PC-3 (cell line): ENCODE data around the gene CCSER1. TPM values are rescaled to one million over a fixed set of nuclear protein-coding genes. Genes with fewer than 3 reads are reported as not detected.

Source experiments
- ATAC-seq: fragments of 200-7000 bp; cut with Tn5 transposase; 2 replicates; pipeline ENCODE4 v1.9.1; 2020; ENCODE audit warnings: mild to moderate bottlenecking, moderate library complexity
- BruUV-seq: library from RNA; stranded (reverse); fragments of 400-500 nt; replicated peaks from 2 replicates; lab custom pipeline; 2021; lab: Mats Ljungman, UMichigan
- CTCF ChIA-PET: fragments of 300-600 bp; sonication (Branson Sonifier 250); formaldehyde crosslinking; loops from one replicate; lab custom pipeline; 2022; ENCODE audit warnings: antibody characterized with exemption; lab: Charles Lee
- POLR2A ChIA-PET: fragments of 300-600 bp; sonication (Branson Sonifier 250); formaldehyde crosslinking; loops from one replicate; lab custom pipeline; 2022; ENCODE audit warnings: antibody characterized with exemption; ENCODE audit not compliant: unreplicated experiment; lab: Charles Lee
- DNase-seq: peaks from one replicate; pipeline ENCODE4 v3.0.0-alpha.2; 2015
- H2AFZ ChIP-seq: fragments of 300-600 bp; sonication (generic); 2 replicates; pipeline ENCODE4 v1.6.0; 2016; ENCODE audit warnings: antibody characterized with exemption, low read length
- H3F3A ChIP-seq: fragments of 300-600 bp; sonication (generic); one replicate; pipeline ENCODE4 v1.6.0; 2017; ENCODE audit warnings: antibody characterized with exemption, low read length, control low read depth, mild to moderate bottlenecking; ENCODE audit not compliant: unreplicated experiment
- H3K27ac ChIP-seq: fragments of 300-600 bp; sonication (generic); 2 replicates; pipeline ENCODE4 v1.5.1; 2016; ENCODE audit warnings: mild to moderate bottlenecking, low read length
- H3K27me3 ChIP-seq: fragments of 300-600 bp; sonication (generic); 2 replicates; pipeline ENCODE4 v1.6.1; 2016; ENCODE audit warnings: low read length, mixed read lengths
- H3K36me3 ChIP-seq: fragments of 300-600 bp; sonication (generic); 2 replicates; pipeline ENCODE4 v1.6.1; 2016; ENCODE audit warnings: low read depth, mixed run types, low read length, mixed read lengths
- H3K4me1 ChIP-seq: fragments of 300-600 bp; sonication (generic); 2 replicates; pipeline ENCODE4 v1.5.1; 2016; ENCODE audit warnings: low read length; ENCODE audit not compliant: insufficient read depth
- H3K4me2 ChIP-seq: fragments of 300-600 bp; sonication (generic); 2 replicates; pipeline ENCODE4 v1.6.0; 2016; ENCODE audit warnings: low read length
- H3K4me3 ChIP-seq: fragments of 300-600 bp; sonication (generic); 2 replicates; pipeline ENCODE4 v1.5.1; 2016; ENCODE audit warnings: mild to moderate bottlenecking, low read length, mixed read lengths
- H3K79me2 ChIP-seq: fragments of 300-600 bp; sonication (generic); 2 replicates; pipeline ENCODE4 v1.6.1; 2017; ENCODE audit warnings: low read length, mixed read lengths
- H3K9ac ChIP-seq: fragments of 300-600 bp; sonication (generic); 2 replicates; pipeline ENCODE4 v1.6.0; 2016; ENCODE audit warnings: mild to moderate bottlenecking, low read length
- H3K9me2 ChIP-seq: fragments of 300-600 bp; sonication (generic); replicated peaks from 2 replicates; pipeline ENCODE4 v1.6.1; 2016; ENCODE audit warnings: mixed run types, low read length, mixed read lengths
- H3K9me3 ChIP-seq: fragments of 300-600 bp; sonication (generic); 2 replicates; pipeline ENCODE4 v1.6.1; 2016; ENCODE audit warnings: low read length, mixed read lengths
- H4K20me1 ChIP-seq: fragments of 300-600 bp; sonication (generic); 2 replicates; pipeline ENCODE4 v1.6.1; 2016; ENCODE audit warnings: low read length, mixed read lengths
- EZH2 ChIP-seq: fragments of 300-600 bp; sonication (generic); IDR thresholded peaks from one replicate; pipeline ENCODE4 v1.6.1; 2017; ENCODE audit warnings: antibody characterized with exemption, mild to moderate bottlenecking, low read length; ENCODE audit not compliant: unreplicated experiment
- EZH2phosphoT487 ChIP-seq: fragments of 300-600 bp; sonication (generic); IDR thresholded peaks from 2 replicates; pipeline ENCODE4 v1.6.1; 2018; ENCODE audit warnings: mild to moderate bottlenecking, antibody characterized with exemption, low read length, borderline replicate concordance
- intact Hi-C: fragments of 100-400 bp; cut with micrococcal nuclease; formaldehyde crosslinking; loops from 2 replicates; pipeline ENCODE4 v1.9.0; 2023
- total RNA-seq: library from RNA; depleted of rRNA; stranded (reverse); fragments of >200 nt; gene quantifications from 2 replicates; pipeline ENCODE4 v1.2.3, GENCODE V29; 2014
- TF ChIP-seq, protein P1 (sequence below): fragments of 300-600 bp; sonication (generic); conservative IDR thresholded peaks from 2 replicates; pipeline ENCODE4 v1.5.1; 2017; ENCODE audit warnings: antibody characterized with exemption, low read depth, mild to moderate bottlenecking, low read length

The CCSER1 gene
- total RNA-seq, 1 experiment from 2014 or later, result 6.0 TPM

- Histone ChIP-seq H3K9me3 (no peaks in the 10 kb centered on the region), H3F3A (no peaks in the 10 kb centered on the region), H3K27ac (no peak overlapping the region), H3K36me3 (no peaks in the 10 kb centered on the region), H3K4me1 (peaks cover 9% of the 10 kb centered on the region; the same call in 1 of the 2 replicates), H3K9ac (no peak overlapping the region), H4K20me1 (no peaks in the 10 kb centered on the region), H3K79me2 (no peaks in the 10 kb centered on the region), H2AFZ (no peak overlapping the region), H3K4me2 (no peak overlapping the region), H3K4me3 (no peak overlapping the region), H3K27me3 (no peaks in the 10 kb centered on the region), H3K9me2 (no peaks in the 10 kb centered on the region)
- CTCF ChIA-PET, result no interaction called here
- DNase-seq (no peak), ATAC-seq (no peak)
- no TSS peak for BruUV-seq
- POLR2A ChIA-PET, result no interaction called here
- intact Hi-C loops, result no loop called here
- TF ChIP-seq EZH2, result no peak
- TF ChIP-seq, protein P1, sequence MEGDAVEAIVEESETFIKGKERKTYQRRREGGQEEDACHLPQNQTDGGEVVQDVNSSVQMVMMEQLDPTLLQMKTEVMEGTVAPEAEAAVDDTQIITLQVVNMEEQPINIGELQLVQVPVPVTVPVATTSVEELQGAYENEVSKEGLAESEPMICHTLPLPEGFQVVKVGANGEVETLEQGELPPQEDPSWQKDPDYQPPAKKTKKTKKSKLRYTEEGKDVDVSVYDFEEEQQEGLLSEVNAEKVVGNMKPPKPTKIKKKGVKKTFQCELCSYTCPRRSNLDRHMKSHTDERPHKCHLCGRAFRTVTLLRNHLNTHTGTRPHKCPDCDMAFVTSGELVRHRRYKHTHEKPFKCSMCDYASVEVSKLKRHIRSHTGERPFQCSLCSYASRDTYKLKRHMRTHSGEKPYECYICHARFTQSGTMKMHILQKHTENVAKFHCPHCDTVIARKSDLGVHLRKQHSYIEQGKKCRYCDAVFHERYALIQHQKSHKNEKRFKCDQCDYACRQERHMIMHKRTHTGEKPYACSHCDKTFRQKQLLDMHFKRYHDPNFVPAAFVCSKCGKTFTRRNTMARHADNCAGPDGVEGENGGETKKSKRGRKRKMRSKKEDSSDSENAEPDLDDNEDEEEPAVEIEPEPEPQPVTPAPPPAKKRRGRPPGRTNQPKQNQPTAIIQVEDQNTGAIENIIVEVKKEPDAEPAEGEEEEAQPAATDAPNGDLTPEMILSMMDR, result no peak
- TF ChIP-seq EZH2phosphoT487, result no peak
Observed at GRCh38 chr4:90844241-90844640, 717.0 kb downstream of the CCSER1 start.

DNA sequence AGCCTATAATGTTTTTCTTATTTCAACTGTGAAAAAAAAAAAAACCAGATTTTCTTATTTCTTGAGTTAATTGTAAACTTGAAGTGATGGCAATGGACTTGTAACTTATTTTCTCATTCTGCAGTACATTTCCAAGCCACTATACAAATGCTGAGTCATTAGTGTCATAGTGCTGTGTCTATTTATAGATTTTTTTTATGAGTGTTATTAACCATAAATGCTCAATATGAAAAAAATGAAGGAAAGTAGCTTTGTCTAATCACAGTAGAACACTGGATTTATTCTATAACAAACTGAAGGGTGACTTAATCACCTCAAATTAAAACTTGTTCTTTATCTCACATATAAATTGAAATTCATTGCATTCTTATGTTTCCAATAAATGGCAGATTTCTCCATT, 718.6 kb downstream of the CCSER1 start:
- H3K9me3 ChIP-seq, result no peaks in the 10 kb centered on the region
- intact Hi-C loops, result no loop called here
- no peak overlapping the region for H2AFZ ChIP-seq
- no peaks in the 10 kb centered on the region for H3K36me3 ChIP-seq
- no TSS peak for BruUV-seq
- H3K27me3 ChIP-seq, result no peaks in the 10 kb centered on the region
- CTCF ChIA-PET, result no interaction called here
- peaks cover 9% of the 10 kb centered on the region; the same call in 1 of the 2 replicates for H3K4me1 ChIP-seq
- no peak overlapping the region for H3K9ac ChIP-seq
- no peaks in the 10 kb centered on the region for H4K20me1 ChIP-seq
- DNase-seq (peak; percentile 54), ATAC-seq (peak; percentile 63)
- no peak for TF ChIP-seq EZH2
- H3K79me2 ChIP-seq, result no peaks in the 10 kb centered on the region
- H3K4me2 ChIP-seq, result peak overlapping the region; percentile 53
- H3K9me2 ChIP-seq, result no peaks in the 10 kb centered on the region
- POLR2A ChIA-PET, result interaction anchor here (0.7 kb wide), 1 partner anchor 9 kb away, joined by 3 read pairs; no protein-coding TSS in a partner anchor
- H3K4me3 ChIP-seq, result no peak overlapping the region
- no peaks in the 10 kb centered on the region for H3F3A ChIP-seq
- H3K27ac ChIP-seq, result peak overlapping the region; percentile 30

DNA sequence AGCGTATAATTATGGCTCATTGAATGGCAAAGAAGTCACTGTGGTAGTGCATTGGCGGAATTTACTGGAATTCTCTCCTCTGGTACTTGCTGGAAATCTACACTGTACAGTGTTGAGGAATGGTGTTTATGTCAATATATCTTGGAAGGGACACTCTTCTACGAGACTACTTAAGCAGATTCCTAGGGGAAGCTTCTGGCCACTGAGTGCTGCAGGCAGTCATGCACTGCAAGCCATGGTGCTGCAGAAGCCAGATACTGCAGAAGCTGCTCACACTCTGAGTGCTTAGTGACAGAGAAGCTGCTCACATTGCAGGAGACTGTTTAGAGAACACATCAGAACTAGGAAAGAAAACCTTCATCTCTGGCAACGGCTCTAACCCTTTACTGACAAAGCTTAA, 725.0 kb downstream of the CCSER1 start:
- BruUV-seq, result no TSS peak
- Histone ChIP-seq H3F3A (no peaks in the 10 kb centered on the region), H2AFZ (no peak overlapping the region), H4K20me1 (no peaks in the 10 kb centered on the region), H3K9me2 (no peaks in the 10 kb centered on the region), H3K27ac (no peak overlapping the region), H3K9me3 (no peaks in the 10 kb centered on the region), H3K9ac (no peak overlapping the region), H3K4me2 (no peak overlapping the region), H3K4me1 (no peaks in the 10 kb centered on the region), H3K4me3 (no peak overlapping the region), H3K27me3 (no peaks in the 10 kb centered on the region), H3K36me3 (no peaks in the 10 kb centered on the region), H3K79me2 (no peaks in the 10 kb centered on the region)
- CTCF ChIA-PET, result no interaction called here
- POLR2A ChIA-PET, result no interaction called here
- intact Hi-C loops, result no loop called here
- DNase-seq (no peak), ATAC-seq (no peak)
- TF ChIP-seq, protein P1, result no peak
- no peak for TF ChIP-seq EZH2
- TF ChIP-seq EZH2phosphoT487, result no peak
